Muscle layer of duodenum (tissue), 2 donors: ENCODE measurements around the gene CRTC2.
A peak's percentile ranks its signal among the peaks of the same experiment; 100 is the strongest.

Experiments used
- H3K27ac ChIP-seq: one replicate; pipeline ENCODE4 v1.7.0; 2013; ENCODE audit warnings: mild to moderate bottlenecking, low read length
- H3K27me3 ChIP-seq: one replicate; pipeline ENCODE4 v1.7.0; 2013; ENCODE audit warnings: low read depth, mild to moderate bottlenecking, control low read depth, low read length
- H3K36me3 ChIP-seq, 2 donors: one replicate each; pipeline ENCODE4 v1.7.0; 2013; ENCODE audit warnings: low read length in 2 of 2, control low read depth in 1 of 2, mild to moderate bottlenecking in 1 of 2; ENCODE audit not compliant: insufficient read depth in 2 of 2, control insufficient read depth in 1 of 2
- H3K4me1 ChIP-seq, 2 donors: one replicate each; pipeline ENCODE4 v1.7.0; 2013; ENCODE audit warnings: low read length in 2 of 2, mild to moderate bottlenecking in 2 of 2, control low read depth in 1 of 2, moderate library complexity in 1 of 2; ENCODE audit not compliant: insufficient read depth in 2 of 2, control insufficient read depth in 1 of 2
- H3K4me3 ChIP-seq, 2 donors: one replicate each; pipeline ENCODE4 v1.7.0; 2013; ENCODE audit warnings: low read length in 2 of 2, low read depth in 1 of 2, mild to moderate bottlenecking in 1 of 2
- H3K9me3 ChIP-seq, 2 donors: one replicate each; pipeline ENCODE4 v1.7.0; 2013; ENCODE audit warnings: low read length in 2 of 2, control low read depth in 1 of 2, mild to moderate bottlenecking in 1 of 2; ENCODE audit not compliant: control insufficient read depth in 1 of 2
- donor health status: healthy.

Gene CRTC2

GRCh38 chr1:153959454-153959853 lies 1.0 kb upstream of the CRTC2 start:
- Histone ChIP-seq H3K36me3 (peaks cover 10 to 14% of the 10 kb centered on the region in 2 donors), H3K27ac (peak overlapping the region; percentile 73), H3K9me3 (no peaks in the 10 kb centered on the region), H3K27me3 (no peaks in the 10 kb centered on the region), H3K4me3 (peak overlapping the region; percentile 2 to 91), H3K4me1 (peaks cover 35 to 55% of the 10 kb centered on the region in 2 donors)

- peaks cover 13 to 14% of the 10 kb centered on the region in 2 donors for H3K36me3 ChIP-seq
- no peaks in the 10 kb centered on the region for H3K9me3 ChIP-seq
- peak overlapping the region; percentile 80 to 91 for H3K4me3 ChIP-seq
- peaks cover 32 to 52% of the 10 kb centered on the region in 2 donors for H3K4me1 ChIP-seq
- no peaks in the 10 kb centered on the region for H3K27me3 ChIP-seq
- H3K27ac ChIP-seq, result peak overlapping the region; percentile 73
Observed at GRCh38 chr1:153958961-153959260, 499 bp upstream of the CRTC2 start.

- no peaks in the 10 kb centered on the region for H3K27me3 ChIP-seq
- H3K27ac ChIP-seq, result peak overlapping the region; percentile 73
- H3K9me3 ChIP-seq, result no peaks in the 10 kb centered on the region
- H3K4me1 ChIP-seq, result peaks cover 32 to 52% of the 10 kb centered on the region in 2 donors
- peaks cover 14 to 15% of the 10 kb centered on the region in 2 donors for H3K36me3 ChIP-seq
- peak overlapping the region; percentile 80 to 91 for H3K4me3 ChIP-seq
Observed at GRCh38 chr1:153957744-153958110, 685 bp downstream of the CRTC2 start.

- Histone ChIP-seq H3K4me1 (peaks cover 31 to 47% of the 10 kb centered on the region in 2 donors), H3K27me3 (no peaks in the 10 kb centered on the region), H3K9me3 (no peaks in the 10 kb centered on the region), H3K27ac (peak overlapping the region; percentile 73), H3K36me3 (peaks cover 20 to 21% of the 10 kb centered on the region in 2 donors), H3K4me3 (peak overlapping the region; percentile 80 to 91)
Observed at GRCh38 chr1:153956997-153957715, 1.3 kb downstream of the CRTC2 start.

- no peak overlapping the region for H3K27ac ChIP-seq
- H3K27me3 ChIP-seq, result no peaks in the 10 kb centered on the region
- peaks cover 21 to 34% of the 10 kb centered on the region in 2 donors for H3K4me1 ChIP-seq
- H3K4me3 ChIP-seq, result no peak overlapping the region
- H3K9me3 ChIP-seq, result no peaks in the 10 kb centered on the region
- H3K36me3 ChIP-seq, result peaks cover 33 to 41% of the 10 kb centered on the region in 2 donors
Observed at GRCh38 chr1:153954826-153955225, 3.6 kb downstream of the CRTC2 start.

- Histone ChIP-seq H3K36me3 (peaks cover 37 to 46% of the 10 kb centered on the region in 2 donors), H3K27me3 (no peaks in the 10 kb centered on the region), H3K4me3 (no peak overlapping the region), H3K9me3 (no peaks in the 10 kb centered on the region), H3K27ac (no peak overlapping the region), H3K4me1 (peaks cover 15 to 25% of the 10 kb centered on the region in 2 donors)
Observed at GRCh38 chr1:153953859-153954365, 4.5 kb downstream of the CRTC2 start.

GRCh38 chr1:153951801-153952200 lies 6.6 kb downstream of the CRTC2 start:
- Histone ChIP-seq H3K27ac (no peak overlapping the region), H3K4me1 (peaks cover 10 to 18% of the 10 kb centered on the region in 2 donors), H3K4me3 (no peak overlapping the region), H3K27me3 (no peaks in the 10 kb centered on the region), H3K36me3 (peaks cover 48 to 56% of the 10 kb centered on the region in 2 donors), H3K9me3 (no peaks in the 10 kb centered on the region)

- Histone ChIP-seq H3K27ac (no peak overlapping the region), H3K4me1 (peaks cover 6 to 15% of the 10 kb centered on the region in 2 donors), H3K4me3 (no peak overlapping the region), H3K9me3 (no peaks in the 10 kb centered on the region), H3K36me3 (peaks cover 48 to 56% of the 10 kb centered on the region in 2 donors), H3K27me3 (no peaks in the 10 kb centered on the region)
Observed at GRCh38 chr1:153951183-153951582, 7.2 kb downstream of the CRTC2 start.

GRCh38 chr1:153946622-153947241 lies 11.7 kb downstream of the CRTC2 start, which contains the start of gene DENND4B:
Gene DENND4B, minus strand, starts transcription at chr1:153946718. Its CDS starts 2,344 bp downstream, at chr1:153944374.
- H3K9me3 ChIP-seq, result no peaks in the 10 kb centered on the region
- H3K36me3 ChIP-seq, result peaks cover 34 to 48% of the 10 kb centered on the region in 2 donors
- H3K27me3 ChIP-seq, result no peaks in the 10 kb centered on the region
- peaks cover 6 to 15% of the 10 kb centered on the region in 2 donors for H3K4me1 ChIP-seq
- H3K4me3 ChIP-seq, result peak within 1 kb of the TSS; percentile 77 to 87
- H3K27ac ChIP-seq, result peak within 1 kb of the TSS; percentile 83

GRCh38 chr1:153945795-153946621 lies 12.4 kb downstream of the CRTC2 start:
- Histone ChIP-seq H3K36me3 (peaks cover 33 to 45% of the 10 kb centered on the region in 2 donors), H3K27ac (peak overlapping the region; percentile 83), H3K9me3 (no peaks in the 10 kb centered on the region), H3K4me3 (peak overlapping the region; percentile 77 to 87), H3K4me1 (peaks cover 6 to 15% of the 10 kb centered on the region in 2 donors), H3K27me3 (no peaks in the 10 kb centered on the region)
